ENCODE data around the gene LRRTM4.

- TF ChIP-seq CTCF (IDR thresholded peaks at IDR 0.05; ENCODE audit: poor library complexity): no peak
- no peak for TF ChIP-seq EZH2 (IDR thresholded peaks at IDR 0.05; ENCODE audit: borderline replicate concordance)
Observed at GRCh38 chr2:76748581-76749296, 773.4 kb downstream of the LRRTM4 start.

Data from hepatocyte (in vitro differentiated cells).